ENCODE data around the gene HDGFL1. TPM values are rescaled to one million over a fixed set of nuclear protein-coding genes. Genes with fewer than 3 reads are reported as not detected.

HDGFL1 gene
- total RNA-seq, 1 experiment from 2014 or later, result not detected

DNA sequence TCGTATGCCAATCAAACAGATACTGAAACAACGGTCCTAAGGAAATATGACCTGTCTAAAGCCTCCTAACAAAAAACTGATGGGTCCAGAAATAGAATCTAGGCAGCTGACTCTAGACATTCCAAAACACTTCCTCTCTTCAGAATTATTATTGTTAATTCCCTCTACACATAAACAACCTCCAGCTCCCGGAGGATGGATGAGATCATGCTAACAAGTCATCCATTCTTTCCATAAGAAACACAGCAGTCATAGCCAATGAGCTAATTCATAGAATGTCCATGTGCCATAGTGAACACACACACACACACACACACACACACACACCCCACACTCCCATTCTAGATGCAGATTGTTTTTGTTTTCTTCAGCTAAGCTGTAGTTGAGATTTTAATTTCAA is 44.3 kb downstream of the HDGFL1 start:
- H3K79me2 ChIP-seq (ENCODE audit: low read length), result no peaks in the 10 kb centered on the region
- H3K4me2 ChIP-seq (ENCODE audit: low read length), result no peak overlapping the region
- no peaks in the 10 kb centered on the region for H3K27me3 ChIP-seq (ENCODE audit: low read length)
- no peak overlapping the region for H3K4me3 ChIP-seq (ENCODE audit: low read length)
- TF ChIP-seq EZH2 (IDR thresholded peaks at IDR 0.05; ENCODE audit: low read length, unreplicated experiment) (no peak), EZH2phosphoT487 (IDR thresholded peaks at IDR 0.05; ENCODE audit: borderline replicate concordance, low read length) (no peak)
- TF ChIP-seq, protein P1, sequence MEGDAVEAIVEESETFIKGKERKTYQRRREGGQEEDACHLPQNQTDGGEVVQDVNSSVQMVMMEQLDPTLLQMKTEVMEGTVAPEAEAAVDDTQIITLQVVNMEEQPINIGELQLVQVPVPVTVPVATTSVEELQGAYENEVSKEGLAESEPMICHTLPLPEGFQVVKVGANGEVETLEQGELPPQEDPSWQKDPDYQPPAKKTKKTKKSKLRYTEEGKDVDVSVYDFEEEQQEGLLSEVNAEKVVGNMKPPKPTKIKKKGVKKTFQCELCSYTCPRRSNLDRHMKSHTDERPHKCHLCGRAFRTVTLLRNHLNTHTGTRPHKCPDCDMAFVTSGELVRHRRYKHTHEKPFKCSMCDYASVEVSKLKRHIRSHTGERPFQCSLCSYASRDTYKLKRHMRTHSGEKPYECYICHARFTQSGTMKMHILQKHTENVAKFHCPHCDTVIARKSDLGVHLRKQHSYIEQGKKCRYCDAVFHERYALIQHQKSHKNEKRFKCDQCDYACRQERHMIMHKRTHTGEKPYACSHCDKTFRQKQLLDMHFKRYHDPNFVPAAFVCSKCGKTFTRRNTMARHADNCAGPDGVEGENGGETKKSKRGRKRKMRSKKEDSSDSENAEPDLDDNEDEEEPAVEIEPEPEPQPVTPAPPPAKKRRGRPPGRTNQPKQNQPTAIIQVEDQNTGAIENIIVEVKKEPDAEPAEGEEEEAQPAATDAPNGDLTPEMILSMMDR (conservative IDR thresholded peaks at IDR 0.05; ENCODE audit: low read depth, low read length), result no peak
- H3K9me2 ChIP-seq (replicated peaks; ENCODE audit: low read length), result no peaks in the 10 kb centered on the region
- H3F3A ChIP-seq (ENCODE audit: low read length, unreplicated experiment), result no peaks in the 10 kb centered on the region
- H3K9ac ChIP-seq (ENCODE audit: low read length), result no peak overlapping the region
- intact Hi-C loops (cut with micrococcal nuclease), result no loop called here
- ATAC-seq (no peak), DNase-seq (no peak)
- POLR2A ChIA-PET (ENCODE audit: unreplicated experiment), result no interaction called here
- no peak overlapping the region for H2AFZ ChIP-seq (ENCODE audit: low read length)
- BruUV-seq (replicated peaks), result no TSS peak
- no peaks in the 10 kb centered on the region for H3K9me3 ChIP-seq (ENCODE audit: low read length)
- H3K4me1 ChIP-seq (ENCODE audit: insufficient read depth, low read length), result no peaks in the 10 kb centered on the region
- H3K27ac ChIP-seq (ENCODE audit: low read length), result no peak overlapping the region
- no peaks in the 10 kb centered on the region for H4K20me1 ChIP-seq (ENCODE audit: low read length)
- CTCF ChIA-PET, result interaction anchor here (0.6 kb wide), 2 partner anchors 39 to 1019 kb away, joined by 5 to 6 read pairs; no protein-coding TSS in a partner anchor
- no peaks in the 10 kb centered on the region for H3K36me3 ChIP-seq (ENCODE audit: low read depth, low read length)

DNA sequence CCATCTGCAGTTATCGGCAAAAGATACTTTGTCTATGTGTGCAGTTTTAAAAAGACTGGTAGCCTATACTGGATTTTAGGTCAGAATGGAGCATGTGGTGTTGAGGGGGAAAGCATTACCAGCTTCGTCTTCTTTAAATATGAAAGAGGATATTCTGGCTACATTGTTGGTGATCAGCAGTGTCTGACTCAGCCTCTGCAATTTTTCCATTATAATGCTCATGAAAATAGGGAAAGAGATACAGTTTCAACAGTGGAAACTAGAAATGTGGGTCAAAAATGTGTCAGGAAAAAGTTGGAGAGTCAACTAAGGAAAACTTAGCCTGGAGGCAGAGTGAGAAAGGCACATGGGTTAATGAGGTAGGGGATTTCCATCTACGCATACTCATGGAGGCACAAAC is 45.2 kb downstream of the HDGFL1 start:
- Histone ChIP-seq H4K20me1 (ENCODE audit: low read length) (no peaks in the 10 kb centered on the region), H3K9ac (ENCODE audit: low read length) (no peak overlapping the region), H3K27me3 (ENCODE audit: low read length) (no peaks in the 10 kb centered on the region), H3F3A (ENCODE audit: low read length, unreplicated experiment) (no peaks in the 10 kb centered on the region), H3K9me2 (replicated peaks; ENCODE audit: low read length) (no peaks in the 10 kb centered on the region), H3K79me2 (ENCODE audit: low read length) (no peaks in the 10 kb centered on the region), H3K4me3 (ENCODE audit: low read length) (no peak overlapping the region), H3K4me2 (ENCODE audit: low read length) (no peak overlapping the region), H2AFZ (ENCODE audit: low read length) (no peak overlapping the region), H3K4me1 (ENCODE audit: insufficient read depth, low read length) (no peaks in the 10 kb centered on the region), H3K9me3 (ENCODE audit: low read length) (no peaks in the 10 kb centered on the region), H3K36me3 (ENCODE audit: low read depth, low read length) (no peaks in the 10 kb centered on the region), H3K27ac (ENCODE audit: low read length) (no peak overlapping the region)
- ATAC-seq, result no peak
- TF ChIP-seq, protein P1 (conservative IDR thresholded peaks at IDR 0.05; ENCODE audit: low read depth, low read length), result no peak
- TF ChIP-seq EZH2 (IDR thresholded peaks at IDR 0.05; ENCODE audit: low read length, unreplicated experiment) (no peak), EZH2phosphoT487 (IDR thresholded peaks at IDR 0.05; ENCODE audit: borderline replicate concordance, low read length) (no peak)
- BruUV-seq (replicated peaks), result no TSS peak
- POLR2A ChIA-PET (ENCODE audit: unreplicated experiment), result no interaction called here
- CTCF ChIA-PET, result no interaction called here
- intact Hi-C loops (cut with micrococcal nuclease), result no loop called here
- no peak for DNase-seq

DNA sequence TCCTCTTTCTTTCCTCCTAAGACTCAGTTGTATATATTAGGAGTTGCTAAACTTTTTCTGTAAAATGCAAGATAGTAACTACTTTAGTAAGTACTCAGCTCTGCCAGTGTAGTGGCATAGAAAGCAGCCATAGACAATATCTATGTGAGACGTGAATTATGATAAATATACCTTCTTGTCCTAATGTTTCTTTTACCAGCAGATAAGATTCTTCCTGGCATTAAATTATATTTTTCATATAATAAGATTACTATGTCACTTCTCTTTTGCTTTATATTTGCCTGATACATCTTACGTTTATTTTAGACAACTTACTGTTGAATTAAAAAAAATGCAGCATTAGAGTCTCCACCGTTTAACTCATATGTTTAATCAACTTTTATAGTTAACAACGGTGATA is 51.7 kb downstream of the HDGFL1 start:
- intact Hi-C loops (cut with micrococcal nuclease), result no loop called here
- H3K4me1 ChIP-seq (ENCODE audit: insufficient read depth, low read length), result no peaks in the 10 kb centered on the region
- TF ChIP-seq EZH2 (IDR thresholded peaks at IDR 0.05; ENCODE audit: low read length, unreplicated experiment), result no peak
- TF ChIP-seq EZH2phosphoT487 (IDR thresholded peaks at IDR 0.05; ENCODE audit: borderline replicate concordance, low read length), result no peak
- TF ChIP-seq, protein P1 (conservative IDR thresholded peaks at IDR 0.05; ENCODE audit: low read depth, low read length), result no peak
- H3K4me2 ChIP-seq (ENCODE audit: low read length), result no peak overlapping the region
- H3K9me2 ChIP-seq (replicated peaks; ENCODE audit: low read length), result no peaks in the 10 kb centered on the region
- no peak for DNase-seq
- no peaks in the 10 kb centered on the region for H3F3A ChIP-seq (ENCODE audit: low read length, unreplicated experiment)
- H3K36me3 ChIP-seq (ENCODE audit: low read depth, low read length), result no peaks in the 10 kb centered on the region
- no peaks in the 10 kb centered on the region for H3K9me3 ChIP-seq (ENCODE audit: low read length)
- H3K4me3 ChIP-seq (ENCODE audit: low read length), result no peak overlapping the region
- no peak overlapping the region for H3K9ac ChIP-seq (ENCODE audit: low read length)
- H3K27me3 ChIP-seq (ENCODE audit: low read length), result no peaks in the 10 kb centered on the region
- no peaks in the 10 kb centered on the region for H4K20me1 ChIP-seq (ENCODE audit: low read length)
- H3K79me2 ChIP-seq (ENCODE audit: low read length), result no peaks in the 10 kb centered on the region
- POLR2A ChIA-PET (ENCODE audit: unreplicated experiment), result no interaction called here
- BruUV-seq (replicated peaks), result no TSS peak
- CTCF ChIA-PET, result no interaction called here
- no peak overlapping the region for H2AFZ ChIP-seq (ENCODE audit: low read length)
- H3K27ac ChIP-seq (ENCODE audit: low read length), result no peak overlapping the region
- no peak for ATAC-seq
